Endothelial cell of umbilical vein (primary cell): Measurements from ENCODE around the gene POC5.

Experiments used
- CTCF ChIP-seq, 2 donors: IDR thresholded peaks; 1 replicate in 1 of 2; 2 replicates in 1 of 2; pipeline ENCODE4 v1.5.1; 2011; ENCODE audit warnings: low read length in 2 of 2, mild to moderate bottlenecking in 2 of 2, moderate library complexity in 2 of 2, control low read depth in 1 of 2, inconsistent platforms in 1 of 2, low read depth in 1 of 2; ENCODE audit not compliant: insufficient read depth in 1 of 2; ENCODE audit errors: extremely low read depth in 1 of 2
- EZH2 ChIP-seq: IDR thresholded peaks from 2 replicates; pipeline ENCODE4 v1.6.1; 2012; ENCODE audit warnings: borderline replicate concordance, low read depth, mild to moderate bottlenecking, moderate library complexity, low read length, inconsistent platforms; ENCODE audit not compliant: severe bottlenecking
- FOS ChIP-seq: IDR thresholded peaks from 2 replicates; pipeline ENCODE4 v1.6.1; 2011; ENCODE audit warnings: mild to moderate bottlenecking, low read length, moderate library complexity, borderline replicate concordance; ENCODE audit not compliant: insufficient read depth
- MAX ChIP-seq: IDR thresholded peaks from 2 replicates; pipeline ENCODE4 v1.6.1; 2011; ENCODE audit not compliant: insufficient read depth, insufficient read length
- POLR2A ChIP-seq: IDR thresholded peaks from 2 replicates; pipeline ENCODE4 v1.6.1; 2012; ENCODE audit warnings: low read depth, mild to moderate bottlenecking, control low read depth, low read length
- POLR2AphosphoS5 ChIP-seq: IDR thresholded peaks from 2 replicates; pipeline ENCODE4 v1.6.1; 2012; ENCODE audit warnings: low read depth, mild to moderate bottlenecking, control low read depth, low read length, moderate library complexity; ENCODE audit not compliant: insufficient read depth

DNA sequence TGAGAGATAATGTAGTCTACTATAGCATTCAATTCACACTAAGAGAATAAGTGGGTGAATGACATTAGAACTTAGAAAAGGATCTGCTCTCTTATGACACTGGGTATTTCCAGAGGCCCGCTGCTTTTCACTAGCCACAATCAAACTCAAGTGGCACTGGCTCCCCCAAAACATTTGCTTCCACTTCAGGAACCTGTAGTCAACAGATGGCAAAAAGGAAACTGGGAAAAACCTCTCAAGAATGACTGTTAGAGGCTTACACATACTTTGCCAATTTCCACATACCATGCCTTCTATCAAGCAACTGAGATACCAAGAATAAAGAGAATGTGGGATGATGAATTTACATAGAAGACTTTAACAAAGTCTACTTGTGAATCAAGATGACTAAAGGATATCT, 11.2 kb downstream of the POC5 start:
- no peak for TF ChIP-seq FOS
- no peak for TF ChIP-seq EZH2
- no peak for TF ChIP-seq CTCF (IDR thresholded peaks at IDR 0.05; ENCODE audit: extremely low read depth in 1 of 2, insufficient read depth in 1 of 2, low read depth in 1 of 2, low read length in 2 of 2)
- TF ChIP-seq POLR2AphosphoS5: no peak
- no peak for TF ChIP-seq MAX
- no peak for TF ChIP-seq POLR2A
